Brain microvascular endothelial cell (primary cell): Measurements from ENCODE around the gene MSLN.

ENCODE experiments used
- DNase-seq: peaks from one replicate; pipeline ENCODE4 v3.0.0-alpha.2; 2020
- H3K27ac ChIP-seq: fragments of 250-450 bp; sonication (Bioruptor Pico); 2 replicates; pipeline ENCODE4 v1.5.1; 2020; ENCODE audit warnings: mild to moderate bottlenecking, moderate library complexity
- H3K27me3 ChIP-seq: fragments of 250-450 bp; sonication (Bioruptor Pico); replicated peaks from 2 replicates; pipeline ENCODE4 v1.5.1; 2020; ENCODE audit warnings: mild to moderate bottlenecking
- H3K36me3 ChIP-seq: fragments of 250-450 bp; sonication (Bioruptor Pico); replicated peaks from 2 replicates; pipeline ENCODE4 v1.5.1; 2020; ENCODE audit warnings: mild to moderate bottlenecking
- H3K4me3 ChIP-seq: 2 replicates; pipeline ENCODE4 v1.5.1; 2011; ENCODE audit warnings: low read depth, mild to moderate bottlenecking, control low read depth, low read length, moderate library complexity
- CTCF ChIP-seq: IDR thresholded peaks from 2 replicates; pipeline ENCODE4 v1.5.1; 2011; ENCODE audit warnings: low read depth, mild to moderate bottlenecking, moderate library complexity, low read length, control low read depth, inconsistent platforms; ENCODE audit errors: missing control alignments
- in situ Hi-C: cut with HindIII; loops from 2 replicates; pipeline ENCODE4 v1.10.0; 2017; ENCODE audit warnings: low sequenced_read_pairs, low pct_ligation_motif_present

MSLN gene

DNA sequence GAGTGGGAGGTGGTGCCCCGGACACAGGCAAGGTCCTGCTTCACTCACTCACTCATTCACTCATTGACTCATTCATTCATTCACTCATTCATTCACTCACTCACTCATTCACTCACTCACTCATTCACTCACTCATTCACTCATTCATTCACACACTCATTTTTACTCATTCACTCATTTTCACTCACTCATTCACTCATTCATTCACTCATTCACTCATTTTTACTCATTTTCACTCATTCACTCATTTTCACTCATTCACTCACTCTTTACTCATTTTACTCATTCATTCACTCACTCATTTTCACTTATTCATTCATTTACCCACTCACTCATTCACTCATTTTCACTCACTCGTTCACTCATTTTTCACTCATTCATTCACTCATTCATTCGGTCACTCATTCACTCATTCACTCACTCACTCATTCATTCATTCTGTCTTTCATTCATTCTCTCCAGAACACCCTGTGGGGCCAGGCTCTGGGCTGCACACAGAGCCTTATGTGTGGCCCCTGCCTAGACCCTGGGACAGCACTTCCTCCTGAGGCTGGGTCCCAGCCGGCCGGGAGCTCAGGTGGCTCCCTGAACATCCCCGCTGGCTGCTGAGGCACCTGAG is 18.5 kb downstream of the MSLN start:
- in situ Hi-C loops, result no loop called here
- Histone ChIP-seq H3K27ac (no peak overlapping the region), H3K36me3 (no peaks in the 10 kb centered on the region), H3K27me3 (no peaks in the 10 kb centered on the region), H3K4me3 (no peak overlapping the region)
- no peak for TF ChIP-seq CTCF
- no peak for DNase-seq

GRCh38 chr16:779561-779960 is 19.0 kb downstream of the MSLN start:
- in situ Hi-C loops, result no loop called here
- DNase-seq, result no peak
- Histone ChIP-seq H3K27me3 (no peaks in the 10 kb centered on the region), H3K36me3 (no peaks in the 10 kb centered on the region), H3K4me3 (no peak overlapping the region), H3K27ac (no peak overlapping the region)
- TF ChIP-seq CTCF, result no peak

GRCh38 chr16:780296-780695 is 19.8 kb downstream of the MSLN start:
- peaks cover under 1% of the 10 kb centered on the region for H3K36me3 ChIP-seq
- H3K27me3 ChIP-seq, result no peaks in the 10 kb centered on the region
- DNase-seq, result no peak
- no peak for TF ChIP-seq CTCF
- no peak overlapping the region for H3K4me3 ChIP-seq
- in situ Hi-C loops, result no loop called here
- H3K27ac ChIP-seq, result no peak overlapping the region

DNA sequence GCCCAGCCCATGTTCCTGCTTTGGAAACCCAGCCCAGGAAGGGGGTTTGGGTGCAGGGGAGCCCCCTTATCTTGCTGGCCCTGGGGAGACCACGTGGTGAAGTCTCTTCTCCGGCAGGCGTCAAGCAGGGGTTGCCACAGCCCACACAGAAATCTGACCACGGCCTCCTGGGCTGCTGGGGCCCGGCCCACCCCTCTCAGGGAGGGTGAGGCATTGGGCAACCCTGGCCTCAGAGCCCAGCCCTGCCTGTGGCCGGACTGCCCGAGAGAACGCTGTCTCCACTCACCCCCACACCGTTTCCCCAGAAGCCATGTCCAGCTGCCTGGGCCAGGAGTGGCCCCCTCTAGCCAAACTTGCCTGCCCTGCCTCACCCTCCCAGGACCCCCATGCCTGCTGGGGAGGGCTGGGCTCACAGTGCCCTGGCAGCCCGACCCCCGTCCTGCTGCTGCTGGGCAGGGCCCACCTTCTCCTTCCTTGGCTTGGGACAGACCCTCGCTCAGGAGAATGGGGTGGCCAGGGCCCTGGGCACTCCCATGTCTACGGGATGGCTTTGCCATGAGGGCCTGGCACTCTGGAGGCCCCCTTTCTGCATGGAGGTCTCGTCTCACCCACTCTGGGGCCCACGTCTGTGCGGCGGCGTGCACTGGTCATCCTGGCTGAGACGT is 20.9 kb downstream of the MSLN start:
- DNase-seq, result no peak
- in situ Hi-C loops, result no loop called here
- Histone ChIP-seq H3K36me3 (peaks cover 12% of the 10 kb centered on the region), H3K27me3 (no peaks in the 10 kb centered on the region), H3K4me3 (no peak overlapping the region), H3K27ac (no peak overlapping the region)
- TF ChIP-seq CTCF, result no peak

DNA sequence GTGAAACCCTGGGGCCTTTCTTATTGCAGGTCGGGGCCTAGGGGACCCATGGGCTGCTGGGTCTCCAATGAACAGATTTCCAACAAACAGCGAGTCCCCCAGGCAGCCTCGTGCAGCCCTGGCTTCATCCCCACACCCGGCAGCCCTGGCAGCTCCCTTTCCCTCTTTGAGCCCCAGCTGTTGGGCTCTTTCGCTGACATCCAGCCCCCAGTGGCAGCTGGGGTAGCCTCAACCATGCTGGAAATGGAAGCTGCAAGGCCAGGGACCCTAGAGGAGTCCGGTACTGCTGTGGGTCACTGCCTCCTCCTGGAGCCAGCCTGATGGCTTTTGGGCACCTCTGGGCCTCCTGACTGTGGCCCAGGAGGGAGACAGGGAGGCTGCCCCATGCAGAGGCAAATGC is 21.7 kb downstream of the MSLN start:
- TF ChIP-seq CTCF, result no peak
- in situ Hi-C loops, result no loop called here
- Histone ChIP-seq H3K4me3 (no peak overlapping the region), H3K27me3 (no peaks in the 10 kb centered on the region), H3K27ac (no peak overlapping the region), H3K36me3 (peaks cover 14% of the 10 kb centered on the region)
- no peak for DNase-seq

DNA sequence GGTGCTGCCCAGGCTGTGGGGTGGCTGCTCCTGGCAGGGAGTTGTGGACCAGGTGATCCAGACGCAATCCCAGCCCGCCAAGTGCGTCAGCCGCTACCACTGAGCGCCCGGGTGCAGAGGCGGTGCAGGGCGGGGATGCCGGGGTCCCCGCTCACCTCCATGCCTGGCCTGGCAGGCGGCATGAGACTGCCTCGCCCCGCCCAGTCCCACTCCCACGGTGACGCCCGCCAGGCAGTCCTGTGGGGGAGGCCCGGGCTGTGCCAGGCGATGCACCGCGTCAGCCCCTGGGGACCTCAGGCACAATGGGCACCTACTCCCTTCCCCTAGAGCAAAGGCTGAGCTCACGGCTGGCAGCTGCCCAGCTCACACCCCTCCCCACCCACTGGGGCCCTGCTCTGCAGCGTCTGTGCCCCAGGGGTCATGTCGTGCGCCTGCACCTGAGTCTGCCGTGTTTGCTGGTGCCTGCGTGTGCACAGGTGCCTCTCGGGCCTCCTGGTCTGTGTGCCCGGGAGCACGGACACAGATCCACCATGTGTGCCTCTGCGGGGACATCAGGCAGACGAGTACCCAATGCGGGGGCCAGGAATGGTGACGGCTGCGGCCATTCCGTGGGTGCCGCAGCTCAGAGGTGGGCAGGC is 22.4 kb downstream of the MSLN start:
- Histone ChIP-seq H3K4me3 (no peak overlapping the region), H3K27me3 (no peaks in the 10 kb centered on the region), H3K36me3 (peaks cover 14% of the 10 kb centered on the region), H3K27ac (no peak overlapping the region)
- in situ Hi-C loops, result no loop called here
- no peak for DNase-seq
- TF ChIP-seq CTCF, result no peak
